HG03342 (cell line): ENCODE data around the gene LRRC8D.
"Not testable (repeated sequence)": the region's sequence is repeated elsewhere in the genome, so short reads cannot be mapped to it uniquely, and the experiment has no call there.

Source experiments
- ATAC-seq: cut with Tn5 transposase; IDR thresholded peaks from one replicate; pipeline ENCODE4 v1.9.1; 2021; ENCODE audit warnings: mild to moderate bottlenecking, moderate library complexity; ENCODE audit not compliant: unreplicated experiment

LRRC8D gene

GRCh38 chr1:89908672-89909436, 88.0 kb downstream of the LRRC8D start:
- no peak for ATAC-seq

- no peak for ATAC-seq
Measured at GRCh38 chr1:89910268-89910667, 89.4 kb downstream of the LRRC8D start.

- no peak for ATAC-seq
Measured at GRCh38 chr1:89910780-89911179, 89.9 kb downstream of the LRRC8D start.

GRCh38 chr1:89911191-89911991, 90.6 kb downstream of the LRRC8D start:
- ATAC-seq: no peak

- ATAC-seq: no peak
Measured at GRCh38 chr1:89912073-89912472, 91.2 kb downstream of the LRRC8D start.

GRCh38 chr1:89913353-89914095, 92.7 kb downstream of the LRRC8D start:
- no peak for ATAC-seq

- ATAC-seq: no peak
Measured at GRCh38 chr1:89917353-89917752, 96.5 kb downstream of the LRRC8D start.

GRCh38 chr1:89918127-89918793, 97.4 kb downstream of the LRRC8D start:
- ATAC-seq: no peak

- ATAC-seq: no peak
Measured at GRCh38 chr1:89918794-89919155, 97.9 kb downstream of the LRRC8D start.

GRCh38 chr1:89919174-89919573, 98.3 kb downstream of the LRRC8D start:
- no peak for ATAC-seq

- ATAC-seq: no peak
Measured at GRCh38 chr1:89922911-89923310, 102.1 kb downstream of the LRRC8D start.

- no peak for ATAC-seq
Measured at GRCh38 chr1:89923517-89923916, 102.7 kb downstream of the LRRC8D start.

- ATAC-seq: not testable (repeated sequence)
Measured at GRCh38 chr1:89924075-89924474, 103.2 kb downstream of the LRRC8D start.

GRCh38 chr1:89927049-89927448, 106.2 kb downstream of the LRRC8D start:
- ATAC-seq: no peak

GRCh38 chr1:89927478-89927877, 106.6 kb downstream of the LRRC8D start:
- no peak for ATAC-seq

GRCh38 chr1:89928506-89928905, 107.7 kb downstream of the LRRC8D start:
- no peak for ATAC-seq

- no peak for ATAC-seq
Measured at GRCh38 chr1:89929467-89930063, 108.7 kb downstream of the LRRC8D start.

- no peak for ATAC-seq
Measured at GRCh38 chr1:89930579-89930978, 109.7 kb downstream of the LRRC8D start.

- no peak for ATAC-seq
Measured at GRCh38 chr1:89931964-89932363, 111.1 kb downstream of the LRRC8D start.

- ATAC-seq: no peak
Measured at GRCh38 chr1:89932598-89933364, 111.9 kb downstream of the LRRC8D start.
